GM19328 (cell line): ENCODE measurements around the gene MCC.

Experiments used
- ATAC-seq: cut with Tn5 transposase; IDR thresholded peaks from one replicate; pipeline ENCODE4 v1.9.1; 2021; ENCODE audit warnings: mild to moderate bottlenecking, moderate library complexity; ENCODE audit not compliant: unreplicated experiment

MCC gene

DNA sequence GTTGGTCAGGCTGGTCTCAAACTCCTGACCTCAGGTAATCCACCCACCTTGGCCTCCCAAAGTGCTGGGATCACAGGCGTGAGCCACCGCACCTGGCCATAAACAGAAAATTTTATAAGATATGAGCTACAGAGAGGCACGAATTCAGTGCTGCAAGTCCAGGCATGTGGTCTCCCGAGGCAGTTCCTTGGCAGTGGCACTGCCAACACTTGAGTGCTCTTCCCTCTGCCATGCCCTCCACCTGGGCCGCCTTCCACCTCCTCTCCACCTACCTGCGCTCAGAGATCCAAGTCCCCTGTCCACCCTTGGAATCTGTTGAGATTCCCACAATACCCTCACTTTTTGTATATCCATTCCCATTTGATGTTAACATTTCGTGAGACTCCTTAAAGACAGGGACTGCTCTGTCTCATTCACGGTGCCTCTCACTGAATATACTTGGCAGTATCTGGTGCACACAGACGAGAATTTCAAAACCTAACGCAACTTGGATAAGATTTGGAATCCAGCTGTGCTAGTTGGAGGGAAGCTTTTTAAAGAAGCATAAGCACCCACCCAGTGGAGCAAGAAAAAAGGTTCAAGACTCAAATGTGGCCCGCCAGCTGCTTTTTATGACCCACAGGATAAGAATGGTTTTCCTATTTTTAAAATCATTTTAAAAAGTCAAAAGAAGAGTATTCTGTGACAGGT, 443.3 kb downstream of the MCC start:
- ATAC-seq = no peak

DNA sequence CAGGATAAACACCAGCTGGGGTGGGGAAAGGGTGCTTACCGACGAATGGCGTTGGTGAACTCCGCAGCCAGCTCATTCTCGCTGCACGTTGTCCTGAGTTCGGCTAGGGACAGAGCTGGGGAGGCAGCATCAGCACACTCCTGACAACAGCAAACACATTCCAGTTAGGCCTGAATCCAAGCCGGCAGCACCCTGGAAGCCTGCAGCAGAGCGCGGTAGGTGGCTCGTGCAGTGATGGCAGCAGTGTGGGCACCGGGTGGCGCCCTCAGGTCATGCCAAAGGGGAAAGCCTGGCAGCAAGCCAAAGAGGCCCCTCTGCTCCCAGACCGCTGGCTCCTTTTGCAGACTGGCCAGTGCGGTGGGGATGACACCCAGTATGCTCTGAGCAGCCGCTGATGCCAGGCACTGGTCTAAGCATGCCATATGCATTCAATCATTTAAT, 444.7 kb downstream of the MCC start:
- ATAC-seq = no peak

DNA sequence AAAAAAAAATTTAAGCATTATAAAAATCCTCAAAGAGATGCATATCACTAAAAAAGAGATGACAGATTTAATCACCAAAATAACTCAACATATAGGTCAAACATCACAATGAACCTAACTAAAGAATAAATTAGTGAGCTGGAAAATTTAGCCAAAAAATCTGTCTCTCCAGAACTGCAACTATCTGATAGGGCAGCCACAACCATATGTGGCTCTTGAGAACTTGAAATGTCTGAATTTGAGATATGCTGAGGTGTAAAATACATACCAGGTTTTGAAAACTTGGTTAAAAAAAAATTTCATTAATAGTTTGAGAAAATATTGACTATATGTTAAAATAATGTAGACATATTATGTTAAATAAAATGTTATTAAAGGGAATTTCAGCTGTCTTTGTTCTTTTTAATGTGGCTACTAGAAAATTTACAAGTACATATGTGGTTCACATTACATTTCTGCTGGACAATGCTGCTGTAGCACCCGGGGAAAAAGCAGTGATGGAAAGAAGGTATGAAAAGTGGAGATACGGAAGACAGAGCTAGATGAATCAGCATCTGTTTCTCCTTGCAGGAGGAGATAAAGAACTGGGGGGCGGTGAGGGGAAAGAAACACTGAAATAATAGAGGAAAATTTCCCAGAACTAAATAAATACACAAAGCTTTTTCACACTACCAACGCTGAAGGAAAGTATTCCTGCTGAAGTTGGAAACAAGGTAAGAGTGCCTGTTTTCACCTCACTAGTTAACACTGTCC, 445.6 kb downstream of the MCC start:
- no peak for ATAC-seq

DNA sequence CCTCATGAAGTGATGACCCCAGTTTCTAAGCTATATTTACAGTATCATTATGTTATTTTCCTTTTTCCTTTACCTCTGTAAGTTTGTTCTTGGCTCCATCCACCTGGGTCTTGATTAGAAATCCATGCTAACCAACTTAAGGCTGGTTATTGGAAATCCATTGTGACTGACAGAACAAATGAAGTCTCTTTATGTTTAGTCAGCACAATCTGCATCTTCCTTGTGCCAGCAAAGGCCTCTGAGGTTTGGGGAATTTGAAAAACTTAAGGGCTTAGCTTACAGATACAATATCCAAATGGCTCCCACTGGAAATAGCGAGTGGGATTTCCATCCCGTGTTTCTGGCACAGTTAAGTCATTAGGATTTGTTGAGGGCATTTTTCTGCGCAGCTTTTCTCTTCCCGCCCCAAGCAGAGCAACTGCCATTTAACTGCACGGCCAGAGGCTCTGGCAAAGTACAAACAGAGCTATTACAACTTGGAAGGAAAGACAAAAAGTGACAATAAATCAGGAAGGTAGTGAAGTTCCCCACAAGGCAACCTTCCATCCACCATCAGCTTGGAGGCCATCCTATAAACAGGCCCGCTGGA, 447.5 kb downstream of the MCC start:
- no peak for ATAC-seq

DNA sequence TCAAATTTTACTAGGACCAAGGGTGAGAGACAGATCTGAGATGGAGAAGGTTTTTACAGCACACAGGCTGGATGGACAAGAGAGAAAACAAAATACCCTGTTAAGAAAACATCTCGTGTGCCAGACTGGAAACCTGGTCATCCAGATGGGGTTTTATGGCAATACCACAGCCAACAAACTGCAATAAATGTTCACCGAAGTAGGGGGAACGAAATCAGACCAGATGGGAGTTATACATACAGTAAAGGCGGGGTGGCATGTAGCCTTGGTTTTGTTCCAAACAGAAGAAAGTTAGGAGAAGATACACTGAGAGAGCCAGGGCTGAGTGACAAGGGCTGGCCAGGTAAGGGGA, 448.3 kb downstream of the MCC start:
- no peak for ATAC-seq

DNA sequence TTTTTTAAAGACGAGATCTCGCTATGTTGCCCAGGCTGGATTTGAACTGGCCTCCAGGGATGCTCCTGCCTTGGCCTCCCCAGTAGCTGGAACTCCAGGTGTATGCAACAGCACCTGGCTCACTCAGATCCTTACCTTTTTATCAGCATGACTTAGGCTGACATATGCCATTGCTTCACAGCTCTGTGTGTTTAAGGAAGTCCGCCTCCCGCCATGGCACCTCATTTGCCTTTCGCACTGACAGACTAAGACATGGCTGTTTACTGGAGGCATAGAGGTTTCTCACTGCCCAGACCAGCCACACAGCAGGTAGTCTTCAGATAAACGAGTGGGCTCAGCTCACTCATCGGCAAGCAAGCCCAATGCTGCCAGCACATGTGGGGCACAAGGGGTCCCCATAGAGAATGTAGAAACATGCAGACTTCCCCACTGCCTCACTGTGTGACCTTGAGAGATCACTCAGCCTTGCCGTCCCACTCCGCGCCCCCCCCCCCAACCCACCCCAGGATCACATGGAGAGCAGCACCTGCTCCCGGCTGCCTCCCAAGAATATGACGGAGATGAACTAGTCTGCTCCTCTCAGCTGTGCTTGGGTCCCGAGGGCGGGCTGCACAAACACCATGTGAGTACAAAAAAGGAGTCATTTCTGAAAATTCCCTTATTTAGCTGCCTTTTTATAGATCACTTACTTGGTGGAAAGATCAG, 448.9 kb downstream of the MCC start:
- no peak for ATAC-seq

DNA sequence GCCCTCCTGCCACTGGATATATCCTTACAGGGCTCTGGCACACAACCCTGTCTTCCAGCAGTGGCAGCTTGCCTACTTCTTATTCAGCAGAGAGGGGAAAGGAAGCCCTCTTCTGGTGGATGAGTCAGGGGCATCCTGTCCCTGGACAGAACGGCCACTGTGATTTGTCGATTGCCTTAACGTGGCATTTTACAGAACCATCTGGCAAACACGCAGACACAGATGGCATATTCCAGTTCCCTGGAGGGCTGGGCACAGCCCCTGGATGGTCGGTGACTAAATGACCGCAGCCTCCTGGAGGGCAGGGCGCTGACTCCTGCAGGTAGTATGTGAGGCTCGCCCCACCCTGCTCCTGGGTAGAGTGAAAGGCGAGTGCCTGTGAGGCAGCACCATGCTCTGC, 449.5 kb downstream of the MCC start:
- ATAC-seq = no peak

DNA sequence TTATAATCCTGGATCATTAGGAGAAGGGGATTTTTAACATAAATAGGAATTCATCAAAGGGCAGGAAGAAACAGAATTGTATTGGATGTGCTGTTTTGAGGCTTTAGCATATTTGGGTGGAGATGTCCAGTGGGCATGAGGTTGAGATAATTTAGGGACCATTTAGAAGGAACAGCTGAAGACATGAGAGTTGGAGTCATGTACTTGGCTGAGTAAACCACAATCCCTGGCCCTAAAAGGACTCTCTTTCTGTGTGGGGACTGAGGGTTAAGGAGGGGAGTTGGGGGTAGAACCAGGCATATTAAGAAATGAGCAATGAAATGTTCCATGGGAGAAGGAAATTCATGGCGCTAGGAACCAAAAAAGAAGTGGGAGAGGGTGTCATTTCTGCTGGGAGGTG, 450.1 kb downstream of the MCC start:
- no peak for ATAC-seq

DNA sequence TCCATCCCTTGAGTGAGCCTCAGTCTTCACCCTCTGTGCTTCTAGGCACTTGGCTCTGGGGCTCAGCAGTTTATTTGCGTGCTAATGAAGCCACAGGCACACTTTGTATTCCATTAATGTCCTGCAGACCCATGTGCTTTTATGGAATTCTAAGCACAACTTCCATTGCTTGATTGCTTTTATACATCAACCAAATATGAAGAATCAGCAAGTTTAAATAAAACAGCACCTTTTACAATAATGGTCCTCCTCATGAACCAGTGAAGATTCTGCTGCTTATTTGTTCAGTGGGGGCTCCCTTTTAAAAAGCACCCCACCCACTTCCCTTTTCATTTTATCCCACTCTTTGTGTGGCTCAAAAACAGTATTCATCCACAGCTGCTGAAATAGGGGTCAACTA, 451.4 kb downstream of the MCC start:
- no peak for ATAC-seq

DNA sequence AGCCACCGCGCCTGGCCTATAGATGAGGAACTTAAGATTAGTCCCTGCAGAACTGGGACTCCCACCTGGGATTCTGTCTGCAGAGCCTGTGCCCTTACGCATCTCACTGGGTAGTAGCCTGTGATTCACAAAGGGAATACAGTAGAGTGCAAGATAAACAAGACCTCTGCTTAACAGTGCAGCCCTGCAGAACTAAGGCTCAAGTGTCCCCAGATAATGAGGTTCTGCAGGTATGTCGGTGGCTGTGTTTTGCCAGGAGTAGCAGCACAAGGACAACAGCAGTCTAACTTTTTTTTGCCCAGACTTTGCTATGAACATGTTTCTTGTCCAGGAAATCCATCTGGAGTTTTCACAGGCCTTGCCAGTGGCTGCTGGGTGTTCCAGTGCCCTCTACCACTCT, 451.9 kb downstream of the MCC start:
- ATAC-seq = no peak

DNA sequence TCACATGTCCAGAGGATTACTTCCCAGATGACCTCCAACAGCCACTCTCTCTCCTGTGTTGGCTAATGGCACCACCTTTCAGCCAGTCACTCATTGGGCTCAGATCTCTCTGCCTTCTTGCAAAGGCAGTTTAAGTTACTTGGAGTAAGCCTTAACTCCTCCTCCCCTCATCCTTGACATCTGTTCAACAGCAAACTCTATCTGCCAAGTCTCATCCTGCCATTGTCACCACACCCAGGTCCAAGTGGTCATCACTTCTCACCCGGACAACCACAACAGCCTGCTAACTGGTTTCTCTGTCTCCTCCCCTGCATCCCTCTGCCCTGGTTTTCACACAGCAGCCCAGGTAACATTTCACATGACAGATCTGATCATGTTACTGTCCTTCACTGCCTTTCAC, 453.2 kb downstream of the MCC start:
- ATAC-seq = no peak

DNA sequence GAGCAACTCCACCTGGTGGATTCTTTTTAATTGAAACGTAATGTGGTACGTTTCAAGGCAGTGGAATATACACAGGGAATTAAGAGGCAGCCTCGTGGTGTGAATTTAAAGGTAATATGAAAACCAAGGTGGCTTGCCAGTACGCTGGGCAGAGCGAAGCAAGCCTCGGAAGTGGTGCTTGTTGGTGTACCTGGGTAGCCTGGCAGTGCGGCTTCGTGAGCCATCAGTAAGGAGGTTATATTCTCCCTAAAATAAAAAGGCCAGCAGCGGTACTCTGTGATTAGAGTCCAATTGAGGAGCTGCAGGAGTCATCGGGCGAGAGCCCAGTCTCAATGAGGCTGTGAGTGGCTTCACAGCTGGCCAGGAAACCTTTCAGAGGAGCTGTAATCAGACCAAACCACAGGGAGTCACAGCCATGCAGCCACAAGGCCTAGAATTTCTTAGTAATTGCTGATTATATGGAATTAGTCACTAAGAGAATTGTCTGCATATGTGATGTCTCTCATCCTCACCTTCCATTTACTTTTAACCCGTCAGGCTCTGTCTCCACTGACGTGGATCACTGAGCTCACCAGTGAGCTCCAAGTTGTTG, 454.0 kb downstream of the MCC start:
- ATAC-seq = no peak

DNA sequence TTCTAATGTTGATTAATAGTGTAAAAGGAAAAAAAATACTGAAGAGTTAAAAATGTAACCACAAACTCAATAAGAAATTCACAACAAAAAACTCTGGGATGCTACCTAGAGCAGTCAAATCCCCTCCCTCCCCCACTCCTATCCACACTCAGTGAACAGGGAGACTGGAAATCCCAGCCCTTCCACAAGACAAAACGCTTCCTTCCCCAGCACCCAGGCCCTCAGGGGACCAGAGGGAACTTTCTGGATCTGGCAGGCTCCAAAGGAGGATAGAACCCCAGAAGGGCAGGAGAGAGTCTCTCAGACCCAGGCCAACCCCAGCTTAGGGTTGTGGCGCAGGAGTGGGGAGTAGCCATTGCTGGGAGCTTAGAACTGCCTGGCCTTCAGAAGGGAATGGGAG, 456.7 kb downstream of the MCC start:
- ATAC-seq = no peak

DNA sequence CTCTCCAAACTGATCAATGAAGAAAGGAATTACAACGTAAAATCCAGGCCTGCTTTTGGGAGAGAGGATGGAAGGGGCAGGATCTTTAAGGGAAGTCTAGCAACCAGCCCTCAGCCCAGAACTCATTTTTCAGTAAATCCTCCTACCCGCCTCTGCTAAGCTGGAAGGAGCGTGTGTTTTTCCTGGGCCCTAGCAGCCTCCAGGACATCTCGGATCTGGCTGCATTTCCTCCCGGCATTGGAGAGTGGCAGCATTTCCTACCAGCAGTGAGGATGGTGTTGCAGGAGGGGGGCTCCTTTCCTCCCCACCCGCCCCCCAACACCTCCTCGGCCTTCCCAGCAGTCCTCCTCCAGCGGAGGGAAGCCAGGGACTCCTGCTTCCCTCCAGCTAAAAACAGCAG, 457.1 kb downstream of the MCC start:
- ATAC-seq = no peak

DNA sequence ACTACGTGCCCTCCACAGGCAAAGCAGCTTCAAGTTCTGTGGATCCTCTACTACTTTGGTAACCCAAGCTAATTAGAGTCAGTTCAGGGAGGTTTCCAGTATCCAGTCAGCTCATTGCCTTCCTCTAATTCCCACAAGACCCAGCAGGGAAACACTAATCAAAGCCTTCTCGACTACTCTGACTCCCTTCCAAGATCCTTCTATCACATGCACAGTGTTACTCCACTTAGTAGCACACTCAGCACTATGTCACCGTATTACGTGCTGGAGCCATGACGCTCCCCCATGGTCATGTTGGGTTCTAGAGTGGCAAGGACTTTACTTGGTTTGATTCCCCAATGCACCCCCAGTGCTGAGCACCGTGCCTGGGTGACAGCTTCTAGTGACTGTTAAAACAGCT, 458.6 kb downstream of the MCC start:
- no peak for ATAC-seq

DNA sequence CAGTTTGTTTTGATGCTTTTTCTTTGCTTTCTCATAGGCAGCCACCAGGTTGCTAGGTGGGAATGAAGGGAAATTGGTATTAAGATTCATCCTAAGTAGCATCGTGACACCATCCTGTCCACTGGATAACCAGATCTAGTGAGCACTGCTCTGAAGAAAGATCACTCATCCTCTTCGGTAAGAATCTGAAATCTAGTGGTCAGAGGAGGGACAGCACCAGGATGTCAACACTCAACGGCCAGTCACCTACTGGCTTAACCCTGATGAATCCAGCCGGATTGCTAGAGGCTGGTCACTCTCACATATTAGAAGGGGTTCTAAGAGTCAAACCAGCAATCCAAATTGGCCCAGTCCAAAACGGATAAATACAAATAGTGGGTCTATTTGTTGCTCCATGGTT, 460.8 kb downstream of the MCC start:
- ATAC-seq = no peak

DNA sequence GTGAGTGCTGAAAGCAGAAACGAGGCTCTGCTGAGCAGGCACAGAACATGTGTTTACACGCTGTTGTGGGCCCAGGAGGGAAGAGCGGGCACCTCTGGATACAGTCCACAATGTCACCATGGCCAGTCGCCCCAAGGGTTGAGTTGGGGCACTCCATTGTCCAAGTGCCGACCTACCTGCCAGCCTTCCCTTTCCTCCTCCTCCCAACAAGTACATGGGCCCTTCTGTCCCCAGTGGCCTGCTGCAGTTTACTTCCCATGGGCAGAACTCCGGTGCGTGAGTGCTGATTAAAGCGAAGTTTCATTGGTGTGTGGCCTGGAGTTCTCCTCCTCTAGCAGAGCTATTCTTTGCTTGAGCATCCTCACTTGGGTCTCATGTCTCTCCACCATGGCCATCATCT, 461.2 kb downstream of the MCC start:
- no peak for ATAC-seq

DNA sequence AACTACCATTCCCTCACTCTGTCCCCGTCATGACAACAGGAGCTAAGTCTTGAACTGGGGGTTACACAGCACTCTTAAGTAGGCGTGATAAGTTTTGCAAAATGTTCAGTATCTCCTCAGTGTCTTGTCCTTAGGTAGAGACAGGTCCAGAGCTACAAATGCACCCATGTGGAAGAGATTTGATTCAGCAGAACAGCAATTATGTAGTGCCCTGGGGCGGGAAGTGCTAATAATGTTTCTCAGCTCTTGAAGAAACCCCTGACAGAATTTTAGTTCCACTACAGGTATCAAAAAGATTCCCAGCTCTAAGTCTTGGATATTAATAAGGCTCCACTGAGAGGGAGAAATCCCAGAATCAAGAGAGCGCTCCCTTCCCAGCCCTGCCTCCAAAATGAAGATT, 462.0 kb downstream of the MCC start:
- ATAC-seq = no peak

DNA sequence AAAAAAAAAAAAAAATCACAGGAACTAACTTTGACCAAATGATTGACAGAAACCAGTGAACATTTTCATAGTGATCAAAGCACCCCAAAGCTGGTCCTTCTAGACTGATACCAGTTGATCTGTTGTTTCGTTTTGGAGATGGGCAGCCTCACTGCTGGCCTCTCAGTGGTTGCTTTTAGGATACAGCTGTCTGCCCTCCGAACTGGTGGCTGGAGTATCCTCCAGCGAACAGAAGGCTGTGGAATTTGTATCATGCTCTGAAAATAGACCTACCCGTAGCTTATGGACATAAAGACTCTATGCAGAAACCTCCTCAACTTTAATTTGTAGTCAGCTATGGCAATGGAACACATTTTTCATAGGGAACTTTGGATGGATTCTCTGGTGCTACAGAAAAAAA, 462.7 kb downstream of the MCC start:
- ATAC-seq = no peak

DNA sequence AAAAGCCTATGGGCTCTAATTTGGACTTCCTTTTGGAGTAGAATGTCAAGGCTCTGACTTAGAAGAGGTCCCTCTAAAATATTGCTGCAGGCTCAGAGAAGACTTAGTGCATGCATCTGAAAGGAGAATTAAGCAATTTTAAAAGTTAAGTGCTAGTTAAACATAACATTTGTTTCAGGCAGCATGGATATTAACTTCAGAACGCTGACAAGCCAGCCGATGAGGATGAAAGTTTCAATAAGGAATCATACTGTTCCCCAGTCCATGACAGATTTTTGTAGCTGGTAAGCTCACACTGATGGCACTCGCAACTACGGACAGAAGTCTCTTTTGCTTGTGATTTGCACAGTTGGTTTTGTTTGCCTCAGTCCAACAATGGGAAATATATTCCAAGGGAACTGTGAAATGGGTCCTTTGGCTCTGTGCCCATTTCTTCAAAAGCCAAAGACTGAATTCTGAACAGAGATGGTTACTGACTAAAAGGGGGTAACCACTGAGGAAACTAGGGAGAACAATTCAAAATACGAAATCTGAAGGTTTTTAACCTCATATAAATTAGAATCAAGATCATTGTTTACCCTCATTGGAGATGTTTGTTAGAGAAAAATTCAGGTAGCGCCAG, 464.1 kb downstream of the MCC start:
- no peak for ATAC-seq

DNA sequence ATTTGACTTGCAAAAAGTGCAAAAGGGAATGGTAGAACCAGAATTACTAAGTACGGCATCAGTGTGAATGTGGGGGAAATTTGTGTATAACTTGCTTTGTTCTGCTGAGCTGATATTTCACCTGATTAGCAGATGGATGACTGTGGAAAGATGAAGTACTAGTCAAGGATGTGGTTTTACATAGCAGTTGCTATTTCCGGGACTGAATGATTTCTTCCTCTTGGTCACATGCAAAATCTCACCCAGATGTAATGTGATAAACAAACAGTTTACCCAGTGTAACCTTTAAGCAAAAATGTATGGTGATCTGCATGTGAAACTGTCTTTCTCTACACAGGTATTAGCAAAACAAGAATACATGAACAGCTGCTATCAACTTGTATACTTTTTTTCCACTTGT, 465.6 kb downstream of the MCC start:
- peak; percentile 73 for ATAC-seq
